ENCODE data around the gene UBR3. TPM values are rescaled to one million over a fixed set of nuclear protein-coding genes. Genes with fewer than 3 reads are reported as not detected.

The UBR3 gene
- total and polyA plus RNA-seq, 2 experiments from 2014 or later: 18.7 to 53.1 TPM

DNA sequence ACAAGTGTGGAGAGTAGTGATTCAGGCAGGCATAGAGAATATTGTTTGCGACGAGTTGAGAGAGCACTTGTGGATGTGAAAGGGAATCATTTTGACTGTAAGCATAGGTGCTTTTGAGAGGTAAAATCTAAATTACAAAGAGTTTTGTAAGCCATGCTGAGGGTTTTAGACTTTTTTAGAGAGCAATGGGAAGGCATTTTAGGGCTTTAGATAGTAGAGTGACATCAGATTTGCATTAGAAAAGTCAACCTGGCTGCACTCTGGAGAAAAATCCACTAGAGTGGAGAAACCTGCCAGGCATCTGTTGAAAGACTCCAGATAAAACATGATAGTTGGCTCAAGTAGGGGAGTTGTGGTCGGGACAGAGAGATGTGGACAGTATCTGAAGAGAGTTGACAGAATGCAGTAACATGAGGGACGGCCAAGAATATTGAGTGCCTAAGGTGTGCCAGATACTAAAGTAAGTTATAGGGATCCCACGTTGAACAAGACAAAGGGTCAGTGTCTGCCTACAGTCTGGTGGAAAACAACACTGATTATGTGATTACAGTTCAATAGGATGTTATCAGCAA, 258.9 kb downstream of the UBR3 start:
- no peaks in the 10 kb centered on the region for H3K9me3 ChIP-seq (ENCODE audit: low read depth)
- H3K27ac ChIP-seq: no peak overlapping the region
- H3K4me1 ChIP-seq (ENCODE audit: low read depth): peaks cover 28% of the 10 kb centered on the region
- no peaks in the 10 kb centered on the region for H3K27me3 ChIP-seq
- DNase-seq (ENCODE audit: low read depth in 1 of 2, low spot score in 1 of 2): peak in 1 of 2 donors; percentile 28
- peaks cover 10% of the 10 kb centered on the region for H3K36me3 ChIP-seq
- no peak overlapping the region for H3K4me3 ChIP-seq
- TF ChIP-seq, protein P1, sequence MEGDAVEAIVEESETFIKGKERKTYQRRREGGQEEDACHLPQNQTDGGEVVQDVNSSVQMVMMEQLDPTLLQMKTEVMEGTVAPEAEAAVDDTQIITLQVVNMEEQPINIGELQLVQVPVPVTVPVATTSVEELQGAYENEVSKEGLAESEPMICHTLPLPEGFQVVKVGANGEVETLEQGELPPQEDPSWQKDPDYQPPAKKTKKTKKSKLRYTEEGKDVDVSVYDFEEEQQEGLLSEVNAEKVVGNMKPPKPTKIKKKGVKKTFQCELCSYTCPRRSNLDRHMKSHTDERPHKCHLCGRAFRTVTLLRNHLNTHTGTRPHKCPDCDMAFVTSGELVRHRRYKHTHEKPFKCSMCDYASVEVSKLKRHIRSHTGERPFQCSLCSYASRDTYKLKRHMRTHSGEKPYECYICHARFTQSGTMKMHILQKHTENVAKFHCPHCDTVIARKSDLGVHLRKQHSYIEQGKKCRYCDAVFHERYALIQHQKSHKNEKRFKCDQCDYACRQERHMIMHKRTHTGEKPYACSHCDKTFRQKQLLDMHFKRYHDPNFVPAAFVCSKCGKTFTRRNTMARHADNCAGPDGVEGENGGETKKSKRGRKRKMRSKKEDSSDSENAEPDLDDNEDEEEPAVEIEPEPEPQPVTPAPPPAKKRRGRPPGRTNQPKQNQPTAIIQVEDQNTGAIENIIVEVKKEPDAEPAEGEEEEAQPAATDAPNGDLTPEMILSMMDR (IDR thresholded peaks at IDR 0.05; ENCODE audit: low read depth, low read length): no peak

DNA sequence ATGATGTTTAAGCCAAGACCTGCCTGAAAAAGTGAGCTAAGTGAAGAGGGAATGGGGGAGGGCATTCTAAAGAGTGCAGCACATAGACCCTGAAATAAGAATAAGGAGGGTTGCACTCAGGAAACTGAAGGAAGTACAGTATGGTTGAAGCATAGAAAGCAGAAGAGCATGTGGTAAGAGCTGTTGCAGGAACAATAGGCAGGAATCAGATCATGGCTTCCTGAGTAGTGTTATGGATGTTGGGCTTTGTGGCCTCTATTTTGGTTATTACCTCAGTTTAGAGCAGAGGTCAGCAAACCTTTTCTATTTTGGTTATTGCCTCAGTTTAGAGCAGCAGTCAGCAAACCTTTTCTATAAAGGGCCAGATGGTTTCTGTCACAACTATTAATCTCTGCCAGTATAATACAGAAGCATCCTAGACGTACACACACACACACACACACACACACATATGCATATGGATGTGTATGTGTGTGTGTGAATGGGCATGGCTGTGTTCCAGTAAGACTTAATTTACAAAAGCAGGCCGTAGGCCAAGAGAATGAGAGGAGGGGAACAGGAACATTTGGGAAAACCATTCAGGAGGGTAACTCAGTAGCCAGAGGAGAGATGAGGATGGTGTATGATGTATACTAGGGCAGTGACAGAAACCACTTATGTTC, 259.6 kb downstream of the UBR3 start:
- no peaks in the 10 kb centered on the region for H3K9me3 ChIP-seq (ENCODE audit: low read depth)
- H3K27ac ChIP-seq: no peak overlapping the region
- no peaks in the 10 kb centered on the region for H3K27me3 ChIP-seq
- H3K36me3 ChIP-seq: peaks cover 5% of the 10 kb centered on the region
- TF ChIP-seq, protein P1 (IDR thresholded peaks at IDR 0.05; ENCODE audit: low read depth, low read length): no peak
- H3K4me1 ChIP-seq (ENCODE audit: low read depth): peaks cover 28% of the 10 kb centered on the region
- no peak overlapping the region for H3K4me3 ChIP-seq
- DNase-seq (ENCODE audit: low read depth in 1 of 2, low spot score in 1 of 2): no peak

GRCh38 chr2:170087413-170087793, 260.1 kb downstream of the UBR3 start:
- H3K4me3 ChIP-seq: no peak overlapping the region
- peaks cover 28% of the 10 kb centered on the region for H3K4me1 ChIP-seq (ENCODE audit: low read depth)
- no peaks in the 10 kb centered on the region for H3K9me3 ChIP-seq (ENCODE audit: low read depth)
- TF ChIP-seq, protein P1 (IDR thresholded peaks at IDR 0.05; ENCODE audit: low read depth, low read length): no peak
- no peak overlapping the region for H3K27ac ChIP-seq
- H3K27me3 ChIP-seq: no peaks in the 10 kb centered on the region
- no peak for DNase-seq (ENCODE audit: low read depth in 1 of 2, low spot score in 1 of 2)
- H3K36me3 ChIP-seq: peaks cover under 1% of the 10 kb centered on the region

- H3K27ac ChIP-seq: no peak overlapping the region
Observed at GRCh38 chr2:170088776-170089175, 261.5 kb downstream of the UBR3 start.

GRCh38 chr2:170090229-170090628, 263.0 kb downstream of the UBR3 start:
- Histone ChIP-seq H3K27me3 (no peaks in the 10 kb centered on the region), H3K36me3 (no peaks in the 10 kb centered on the region), H3K4me3 (no peak overlapping the region), H3K4me1 (ENCODE audit: low read depth) (peaks cover 15% of the 10 kb centered on the region), H3K9me3 (ENCODE audit: low read depth) (no peaks in the 10 kb centered on the region), H3K27ac (no peak overlapping the region)
- DNase-seq (ENCODE audit: low read depth in 1 of 2, low spot score in 1 of 2): no peak
- TF ChIP-seq, protein P1 (IDR thresholded peaks at IDR 0.05; ENCODE audit: low read depth, low read length): no peak

More at GRCh38 chr2:170088776-170089175, 261.5 kb downstream of the UBR3 start:
- DNase-seq (ENCODE audit: low read depth in 1 of 2, low spot score in 1 of 2): peak in 1 of 2 donors; percentile 48
- peaks cover 28% of the 10 kb centered on the region for H3K4me1 ChIP-seq (ENCODE audit: low read depth)
- H3K4me3 ChIP-seq: no peak overlapping the region
- no peaks in the 10 kb centered on the region for H3K36me3 ChIP-seq
- TF ChIP-seq, protein P1 (IDR thresholded peaks at IDR 0.05; ENCODE audit: low read depth, low read length): no peak
- no peaks in the 10 kb centered on the region for H3K9me3 ChIP-seq (ENCODE audit: low read depth)
- H3K27me3 ChIP-seq: no peaks in the 10 kb centered on the region

Data from cardiac muscle cell (in vitro differentiated cells and primary cell).